CD14-positive monocyte (primary cell): ENCODE measurements around the gene RPUSD3. TPM values are rescaled to one million over a fixed set of nuclear protein-coding genes. Genes with fewer than 3 reads are reported as not detected.

ENCODE experiments used
- DNase-seq, 3 donors: peaks; one replicate each; pipeline ENCODE4 v3.0.0-alpha.2; 2011 to 2022
- H2AFZ ChIP-seq: 2 replicates; pipeline ENCODE4 v1.6.0; 2012; ENCODE audit warnings: mild to moderate bottlenecking, low read depth, low read length, inconsistent platforms; ENCODE audit not compliant: insufficient read depth, poor library complexity, severe bottlenecking
- H3K27ac ChIP-seq, 2 donors: 1 replicate in 1 of 2; 2 replicates in 1 of 2; pipeline ENCODE4 v1.5.1; 2012 to 2013; ENCODE audit warnings: low read length in 2 of 2, control low read depth in 1 of 2, inconsistent platforms in 1 of 2, low read depth in 1 of 2, mild to moderate bottlenecking in 1 of 2
- H3K27me3 ChIP-seq, 2 donors: one replicate each; pipeline versions ENCODE4 v1.6.0 to v1.6.1; 2011 to 2013; ENCODE audit warnings: low read length in 2 of 2; ENCODE audit not compliant: control insufficient read depth in 2 of 2, insufficient read depth in 2 of 2
- H3K36me3 ChIP-seq, 2 donors: replicated peaks in 1 of 2; 1 replicate in 1 of 2; 2 replicates in 1 of 2; pipeline versions ENCODE4 v1.5.1 to v1.6.1; 2012 to 2013; ENCODE audit warnings: low read length in 2 of 2, control low read depth in 1 of 2, inconsistent platforms in 1 of 2, mild to moderate bottlenecking in 1 of 2; ENCODE audit not compliant: insufficient read depth in 2 of 2, control insufficient read depth in 1 of 2
- H3K4me1 ChIP-seq, 2 donors: 1 replicate in 1 of 2; 2 replicates in 1 of 2; pipeline versions ENCODE4 v1.5.1 to v1.6.1; 2012 to 2013; ENCODE audit warnings: low read length in 2 of 2, control low read depth in 1 of 2, inconsistent platforms in 1 of 2, mild to moderate bottlenecking in 1 of 2, moderate library complexity in 1 of 2; ENCODE audit not compliant: insufficient read depth in 2 of 2, control insufficient read depth in 1 of 2
- H3K4me2 ChIP-seq: replicated peaks from 2 replicates; pipeline ENCODE3; 2012; ENCODE audit warnings: low read length, moderate library complexity, mild to moderate bottlenecking; ENCODE audit not compliant: poor library complexity, severe bottlenecking; ENCODE audit errors: extremely low read depth
- H3K4me3 ChIP-seq, 3 experiments: fragments of 200-600 bp in 1 of 3; sonication (generic) in 1 of 3; replicated peaks in 1 of 3; 1 replicate in 2 of 3; 2 replicates in 1 of 3; pipeline ENCODE4 v1.5.1; 2011 to 2013; ENCODE audit warnings: low read length in 3 of 3, mild to moderate bottlenecking in 3 of 3, control low read depth in 2 of 3, low read depth in 2 of 3, inconsistent platforms in 1 of 3, moderate library complexity in 1 of 3
- H3K79me2 ChIP-seq: 2 replicates; pipeline ENCODE4 v1.6.0; 2012; ENCODE audit warnings: mild to moderate bottlenecking, control low read depth, inconsistent platforms, low read length, moderate library complexity; ENCODE audit not compliant: insufficient read depth
- H3K9ac ChIP-seq: 2 replicates; pipeline ENCODE4 v1.6.0; 2017; ENCODE audit warnings: low read length, mild to moderate bottlenecking; ENCODE audit not compliant: insufficient read depth, poor library complexity, severe bottlenecking
- H3K9me3 ChIP-seq, 2 donors: replicated peaks in 1 of 2; 1 replicate in 1 of 2; 2 replicates in 1 of 2; pipeline versions ENCODE4 v1.5.1 to v1.6.1; 2012 to 2013; ENCODE audit warnings: low read length in 2 of 2, control low read depth in 1 of 2; ENCODE audit not compliant: control insufficient read depth in 1 of 2, insufficient read depth in 1 of 2
- H4K20me1 ChIP-seq: 2 replicates; pipeline ENCODE4 v1.6.0; 2012; ENCODE audit warnings: mild to moderate bottlenecking, low read length, control low read depth, moderate library complexity; ENCODE audit not compliant: insufficient read depth
- H3K27ac Mint-ChIP-seq, 7 donors: one replicate each; pipeline ENCODE4 v1.8.0; 2020; ENCODE audit warnings: mild to moderate bottlenecking in 7 of 7, mixed read lengths in 7 of 7, moderate library complexity in 6 of 7, inconsistent platforms in 2 of 7
- H3K27me3 Mint-ChIP-seq, 3 donors: one replicate each; pipeline ENCODE4 v1.8.0; 2021 to 2022; ENCODE audit warnings: low read depth in 3 of 3, mild to moderate bottlenecking in 3 of 3, mixed read lengths in 3 of 3, moderate library complexity in 3 of 3, inconsistent platforms in 1 of 3
- H3K36me3 Mint-ChIP-seq, 2 donors: one replicate each; pipeline ENCODE4 v1.8.0; 2020; ENCODE audit warnings: mixed read lengths in 2 of 2, inconsistent platforms in 1 of 2, mild to moderate bottlenecking in 1 of 2
- H3K4me1 Mint-ChIP-seq: one replicate; pipeline ENCODE4 v1.8.0; 2020; ENCODE audit warnings: mild to moderate bottlenecking, mixed read lengths
- H3K4me3 Mint-ChIP-seq, 2 donors: one replicate each; pipeline ENCODE4 v1.8.0; 2020; ENCODE audit warnings: mild to moderate bottlenecking in 2 of 2, mixed read lengths in 2 of 2, moderate library complexity in 1 of 2
- H3K9me3 Mint-ChIP-seq, 7 donors: one replicate each; pipeline ENCODE4 v1.8.0; 2020 to 2022; ENCODE audit warnings: mixed read lengths in 7 of 7, mild to moderate bottlenecking in 6 of 7, moderate library complexity in 6 of 7, inconsistent platforms in 2 of 7
- CTCF ChIP-seq: fragments of 200-600 bp; IDR thresholded peaks from one replicate; pipeline ENCODE4 v1.8.0; 2022; ENCODE audit warnings: antibody characterized with exemption, mild to moderate bottlenecking
- WGBS: methylation state at CpG from one replicate; pipeline ENCODE4 v1.1.5; 2013; ENCODE audit warnings: missing lambda C conversion rate; ENCODE audit not compliant: insufficient coverage; 5-methylcytosine and 5-hydroxymethylcytosine counted together
- intact Hi-C, 2 donors: fragments of 100-400 bp; cut with micrococcal nuclease; formaldehyde crosslinking; loops; one replicate each; pipeline versions ENCODE4 v1.15.0 to v1.15.1; 2023
- polyA plus RNA-seq, 3 donors: library from polyadenylated mRNA; depleted of rRNA in 1 of 3; unstranded in 2 of 3; stranded (reverse) in 1 of 3; fragments of 300-500 nt in 2 of 3; fragments of >200 nt in 1 of 3; fragmentation: Illumina TruSeq in 2 of 3; gene quantifications; 1 replicate in 2 of 3; 2 replicates in 1 of 3; pipeline ENCODE4 v1.2.3, GENCODE V29; 2012 to 2021

The RPUSD3 gene
- polyA plus RNA-seq, 3 donors, result 42.6 to 51.5 (median 43.4) TPM

- no peaks in the 10 kb centered on the region for H3K4me1 ChIP-seq
- H3K27me3 Mint-ChIP-seq, result peaks cover 2 to 3% (median 2%) of the 10 kb centered on the region in 3 donors
- no peak overlapping the region for H2AFZ ChIP-seq
Measured at GRCh38 chr3:9870978-9871377, 27.2 kb upstream of the RPUSD3 start.

DNA sequence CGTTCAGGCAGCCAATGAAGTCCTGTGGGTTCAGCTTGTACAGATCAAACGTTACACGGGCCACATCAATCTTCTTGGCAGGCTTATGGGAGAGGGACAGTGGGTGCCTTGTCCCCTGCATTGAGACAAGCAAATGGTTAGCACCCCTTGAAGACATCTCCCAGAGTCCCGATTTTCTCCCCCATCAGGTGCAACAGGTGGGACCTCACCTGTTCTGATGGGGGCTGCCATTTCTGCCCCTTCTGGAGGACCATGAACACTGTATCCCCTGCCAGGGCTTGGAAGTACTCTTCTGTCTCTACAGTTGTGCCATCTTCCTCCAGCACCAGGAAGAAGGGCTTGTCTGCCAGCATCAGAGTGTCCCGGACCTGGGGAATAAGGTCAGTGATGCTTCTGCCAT, 26.1 kb upstream of the RPUSD3 start:
- H3K27ac ChIP-seq, result no peak overlapping the region
- no peaks in the 10 kb centered on the region for H3K27me3 ChIP-seq
- peaks cover 0 to 3% (median 2%) of the 10 kb centered on the region in 3 donors for H3K27me3 Mint-ChIP-seq
- H3K79me2 ChIP-seq, result no peaks in the 10 kb centered on the region
- H3K36me3 ChIP-seq, result no peaks in the 10 kb centered on the region
- no peak overlapping the region for H3K4me3 Mint-ChIP-seq
- no peaks in the 10 kb centered on the region for H4K20me1 ChIP-seq
- no peaks in the 10 kb centered on the region for H3K9me3 ChIP-seq
- peaks cover 4% of the 10 kb centered on the region for H3K4me1 Mint-ChIP-seq
- WGBS, result 89% methylated on average over 4 of the region's 5 CpGs
- no peak overlapping the region for H3K27ac Mint-ChIP-seq
- H3K4me1 ChIP-seq, result peaks cover 4 to 5% of the 10 kb centered on the region in 2 donors
- no peak overlapping the region for H3K4me2 ChIP-seq
- intact Hi-C loops, result no loop called here
- no peak overlapping the region for H3K4me3 ChIP-seq
- TF ChIP-seq CTCF, result no peak
- no peaks in the 10 kb centered on the region for H3K36me3 Mint-ChIP-seq
- no peak for DNase-seq
- no peak overlapping the region for H2AFZ ChIP-seq
- no peaks in the 10 kb centered on the region for H3K9me3 Mint-ChIP-seq
- no peak overlapping the region for H3K9ac ChIP-seq

More at GRCh38 chr3:9870978-9871377, 27.2 kb upstream of the RPUSD3 start:
- intact Hi-C loops, result no loop called here
- Mint-ChIP-seq H3K27ac (no peak overlapping the region), H3K4me1 (peaks cover 1% of the 10 kb centered on the region), H3K9me3 (peaks cover 0 to 1% (median 0%) of the 10 kb centered on the region in 7 donors), H3K36me3 (no peaks in the 10 kb centered on the region), H3K4me3 (no peak overlapping the region)
- H3K9me3 ChIP-seq, result no peaks in the 10 kb centered on the region
- no peaks in the 10 kb centered on the region for H4K20me1 ChIP-seq
- no peak overlapping the region for H3K4me2 ChIP-seq
- no peak overlapping the region for H3K9ac ChIP-seq
- TF ChIP-seq CTCF, result no peak
- H3K79me2 ChIP-seq, result no peaks in the 10 kb centered on the region
- H3K4me3 ChIP-seq, result no peak overlapping the region
- H3K27me3 ChIP-seq, result no peaks in the 10 kb centered on the region
- no peak overlapping the region for H3K27ac ChIP-seq
- WGBS, result no CpG with 5 or more reads among the region's 1 CpG
- no peaks in the 10 kb centered on the region for H3K36me3 ChIP-seq
- no peak for DNase-seq
